Activated CD4-positive, CD25-positive, alpha-beta regulatory T cell treated with anti-CD3 and anti-CD28 coated beads, Interleukin-2, amount 50 U/mL, for 16 hours (primary cell): ENCODE results near the gene TIGIT.

Experiments used
- DNase-seq: peaks from one replicate; pipeline ENCODE4 v3.0.0-alpha.2; 2020; ENCODE audit warnings: low read depth, low spot score

The TIGIT gene

GRCh38 chr3:114351123-114351821 is 57.4 kb downstream of the TIGIT start:
- DNase-seq: no peak

GRCh38 chr3:114351822-114352145 is 58.0 kb downstream of the TIGIT start:
- DNase-seq: no peak

- no peak for DNase-seq
These were observed 61.8 kb downstream of the TIGIT start for GRCh38 chr3:114355653-114356052.

- no peak for DNase-seq
These were observed 62.2 kb downstream of the TIGIT start for GRCh38 chr3:114356066-114356465.

- no peak for DNase-seq
These were observed 62.7 kb downstream of the TIGIT start for GRCh38 chr3:114356525-114356924.
